Measurements from ENCODE around the gene TRERF1.

The TRERF1 gene, protein sequence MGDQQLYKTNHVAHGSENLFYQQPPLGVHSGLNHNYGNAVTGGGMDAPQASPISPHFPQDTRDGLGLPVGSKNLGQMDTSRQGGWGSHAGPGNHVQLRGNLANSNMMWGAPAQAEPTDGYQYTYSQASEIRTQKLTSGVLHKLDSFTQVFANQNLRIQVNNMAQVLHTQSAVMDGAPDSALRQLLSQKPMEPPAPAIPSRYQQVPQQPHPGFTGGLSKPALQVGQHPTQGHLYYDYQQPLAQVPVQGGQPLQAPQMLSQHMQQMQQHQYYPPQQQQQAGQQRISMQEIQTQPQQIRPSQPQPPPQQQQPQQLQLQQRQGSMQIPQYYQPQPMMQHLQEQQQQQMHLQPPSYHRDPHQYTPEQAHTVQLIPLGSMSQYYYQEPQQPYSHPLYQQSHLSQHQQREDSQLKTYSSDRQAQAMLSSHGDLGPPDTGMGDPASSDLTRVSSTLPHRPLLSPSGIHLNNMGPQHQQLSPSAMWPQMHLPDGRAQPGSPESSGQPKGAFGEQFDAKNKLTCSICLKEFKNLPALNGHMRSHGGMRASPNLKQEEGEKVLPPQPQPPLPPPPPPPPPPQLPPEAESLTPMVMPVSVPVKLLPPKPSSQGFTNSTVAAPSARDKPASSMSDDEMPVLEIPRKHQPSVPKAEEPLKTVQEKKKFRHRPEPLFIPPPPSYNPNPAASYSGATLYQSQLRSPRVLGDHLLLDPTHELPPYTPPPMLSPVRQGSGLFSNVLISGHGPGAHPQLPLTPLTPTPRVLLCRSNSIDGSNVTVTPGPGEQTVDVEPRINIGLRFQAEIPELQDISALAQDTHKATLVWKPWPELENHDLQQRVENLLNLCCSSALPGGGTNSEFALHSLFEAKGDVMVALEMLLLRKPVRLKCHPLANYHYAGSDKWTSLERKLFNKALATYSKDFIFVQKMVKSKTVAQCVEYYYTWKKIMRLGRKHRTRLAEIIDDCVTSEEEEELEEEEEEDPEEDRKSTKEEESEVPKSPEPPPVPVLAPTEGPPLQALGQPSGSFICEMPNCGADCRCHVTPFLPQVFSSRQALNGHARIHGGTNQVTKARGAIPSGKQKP (N-terminal part only)

DNA sequence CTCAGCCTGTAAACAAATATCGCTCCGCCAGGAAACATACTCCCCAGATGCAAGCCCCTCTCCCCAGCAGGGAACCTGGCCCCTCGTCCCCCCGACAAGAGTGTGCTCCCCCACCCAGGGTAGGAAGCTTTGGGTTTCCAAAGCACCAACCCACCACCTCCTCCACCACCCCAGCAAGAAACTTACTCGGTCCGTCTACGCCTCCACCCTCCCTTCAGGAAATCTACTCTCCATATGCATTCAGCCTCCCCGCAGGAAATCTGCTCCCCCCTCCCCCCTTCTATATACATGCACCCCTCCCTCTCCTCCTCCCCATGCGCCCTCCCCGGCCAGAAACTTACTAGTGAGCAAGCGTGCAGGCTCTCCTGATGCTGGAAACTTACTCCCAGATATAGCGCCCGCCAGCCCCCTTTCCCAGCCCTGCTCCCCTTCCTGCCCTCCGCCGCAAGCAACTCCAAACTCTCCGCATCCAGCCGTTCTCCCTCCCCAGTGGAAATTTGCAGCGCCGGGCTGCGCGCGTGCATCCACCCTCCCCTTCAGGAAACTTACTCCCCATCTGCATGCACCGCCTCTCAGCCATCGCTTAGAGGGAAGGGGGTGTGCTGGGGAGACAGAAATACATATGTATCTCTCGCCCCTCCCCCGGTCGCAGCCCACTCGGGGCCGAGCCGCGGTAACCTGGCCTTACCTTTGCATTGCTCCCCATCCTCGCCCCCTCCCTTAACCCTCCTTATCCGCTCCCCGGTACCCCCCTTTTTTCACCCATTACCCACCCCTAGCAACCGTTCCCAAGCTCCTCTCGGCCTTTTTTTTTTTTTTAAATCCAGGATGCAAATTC is at the start of gene TRERF1:
TRERF1 (minus strand) TSS at position 594 of the 838 bp plus-strand sequence. CDS start 182,336 bp downstream, outside the sequence.
- peak; percentile 81 for DNase-seq (ENCODE audit: low spot score)
- TF ChIP-seq, protein P1, sequence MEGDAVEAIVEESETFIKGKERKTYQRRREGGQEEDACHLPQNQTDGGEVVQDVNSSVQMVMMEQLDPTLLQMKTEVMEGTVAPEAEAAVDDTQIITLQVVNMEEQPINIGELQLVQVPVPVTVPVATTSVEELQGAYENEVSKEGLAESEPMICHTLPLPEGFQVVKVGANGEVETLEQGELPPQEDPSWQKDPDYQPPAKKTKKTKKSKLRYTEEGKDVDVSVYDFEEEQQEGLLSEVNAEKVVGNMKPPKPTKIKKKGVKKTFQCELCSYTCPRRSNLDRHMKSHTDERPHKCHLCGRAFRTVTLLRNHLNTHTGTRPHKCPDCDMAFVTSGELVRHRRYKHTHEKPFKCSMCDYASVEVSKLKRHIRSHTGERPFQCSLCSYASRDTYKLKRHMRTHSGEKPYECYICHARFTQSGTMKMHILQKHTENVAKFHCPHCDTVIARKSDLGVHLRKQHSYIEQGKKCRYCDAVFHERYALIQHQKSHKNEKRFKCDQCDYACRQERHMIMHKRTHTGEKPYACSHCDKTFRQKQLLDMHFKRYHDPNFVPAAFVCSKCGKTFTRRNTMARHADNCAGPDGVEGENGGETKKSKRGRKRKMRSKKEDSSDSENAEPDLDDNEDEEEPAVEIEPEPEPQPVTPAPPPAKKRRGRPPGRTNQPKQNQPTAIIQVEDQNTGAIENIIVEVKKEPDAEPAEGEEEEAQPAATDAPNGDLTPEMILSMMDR (IDR thresholded peaks at IDR 0.05; ENCODE audit: borderline replicate concordance, control extremely low read depth, extremely low read depth, insufficient read depth, missing control alignments) = no peak
- in situ Hi-C loops (cut with MboI; ENCODE audit: low sequenced_read_pairs, unreplicated experiment) = no loop called here

DNA sequence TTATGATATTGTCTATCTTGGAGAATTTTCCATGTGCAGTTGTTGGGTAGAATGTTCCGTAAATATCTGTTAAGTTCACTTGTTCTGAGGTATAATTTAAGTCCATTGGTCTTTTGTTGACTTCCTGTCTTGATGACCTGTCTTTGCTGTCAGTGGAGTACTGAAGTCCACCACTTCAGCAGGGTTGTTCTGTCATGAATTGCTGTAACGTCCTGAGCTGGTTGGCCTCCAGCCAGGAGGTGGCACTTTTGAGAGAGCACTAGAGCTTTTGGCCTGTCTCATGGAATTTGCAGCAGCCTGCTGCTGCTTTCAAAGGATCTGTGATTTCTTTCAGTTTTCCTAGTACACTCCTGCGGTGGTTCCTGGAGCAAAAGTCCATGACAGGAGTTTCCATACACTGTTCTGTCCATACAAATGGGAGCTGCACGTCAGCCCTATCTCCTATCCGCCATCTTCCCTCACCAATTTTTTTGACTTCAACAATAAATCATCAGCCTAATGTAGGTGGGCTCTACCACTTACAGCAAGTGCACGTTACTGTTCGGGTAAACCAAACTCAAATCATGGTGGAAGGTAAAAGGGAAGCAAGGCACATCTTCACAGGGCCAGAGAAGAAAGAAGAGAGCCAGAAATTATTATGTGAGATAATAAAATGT is 46.9 kb upstream of the TRERF1 start:
- DNase-seq (ENCODE audit: low spot score) = no peak
- TF ChIP-seq, protein P1 (IDR thresholded peaks at IDR 0.05; ENCODE audit: borderline replicate concordance, control extremely low read depth, extremely low read depth, insufficient read depth, missing control alignments) = no peak
- in situ Hi-C loops (cut with MboI; ENCODE audit: low sequenced_read_pairs, unreplicated experiment) = no loop called here

DNA sequence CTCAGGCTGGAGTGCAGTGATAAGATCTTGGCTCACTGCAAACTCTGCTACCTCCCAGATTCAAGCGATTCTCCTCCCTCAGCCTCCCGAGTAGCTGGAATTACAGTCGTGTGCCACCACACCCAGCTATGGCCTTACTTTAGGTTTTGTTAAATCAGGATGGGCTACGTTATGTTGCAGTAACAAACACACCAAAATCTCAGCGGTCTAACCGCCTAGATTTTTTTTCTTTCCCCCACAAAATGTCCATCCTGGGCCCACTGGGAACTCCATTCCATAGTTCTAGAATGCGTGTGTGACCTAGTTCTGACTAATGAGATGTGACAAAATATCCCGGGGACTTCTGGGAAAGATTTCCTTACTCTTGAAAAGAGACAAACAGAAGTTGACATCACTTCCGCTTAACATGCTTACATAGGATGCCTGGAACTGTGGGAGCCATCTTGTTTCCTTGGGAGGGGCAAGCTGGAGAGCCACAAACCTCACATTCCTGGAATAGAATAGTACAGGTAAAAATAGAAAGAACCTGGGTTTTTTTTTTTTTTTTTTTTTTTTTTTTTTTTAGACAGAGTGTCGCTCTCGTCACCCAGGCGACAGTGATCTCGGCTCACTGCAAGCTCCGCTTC is 42.3 kb upstream of the TRERF1 start:
- TF ChIP-seq, protein P1 (IDR thresholded peaks at IDR 0.05; ENCODE audit: borderline replicate concordance, control extremely low read depth, extremely low read depth, insufficient read depth, missing control alignments) = no peak
- in situ Hi-C loops (cut with MboI; ENCODE audit: low sequenced_read_pairs, unreplicated experiment) = no loop called here
- no peak for DNase-seq (ENCODE audit: low spot score)

DNA sequence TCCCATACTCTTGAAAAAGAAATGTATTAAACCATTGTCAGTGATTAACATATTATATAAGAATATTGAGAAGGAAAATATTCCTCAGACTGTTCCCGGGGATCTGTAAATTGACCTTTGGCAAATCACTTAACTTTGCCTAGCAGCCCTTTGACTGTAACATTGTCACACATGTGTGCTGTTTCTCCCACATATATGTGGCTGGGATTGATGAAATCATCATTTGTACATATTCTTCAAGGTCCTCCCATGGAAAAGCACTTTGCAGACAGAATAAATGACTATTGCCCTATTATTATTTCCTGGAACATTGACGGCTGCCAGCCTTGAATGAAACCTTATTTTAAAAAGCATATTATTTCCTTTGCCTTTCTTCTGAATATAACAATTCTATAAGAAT is 36.4 kb upstream of the TRERF1 start:
- in situ Hi-C loops (cut with MboI; ENCODE audit: low sequenced_read_pairs, unreplicated experiment) = no loop called here
- TF ChIP-seq, protein P1 (IDR thresholded peaks at IDR 0.05; ENCODE audit: borderline replicate concordance, control extremely low read depth, extremely low read depth, insufficient read depth, missing control alignments) = no peak

DNA sequence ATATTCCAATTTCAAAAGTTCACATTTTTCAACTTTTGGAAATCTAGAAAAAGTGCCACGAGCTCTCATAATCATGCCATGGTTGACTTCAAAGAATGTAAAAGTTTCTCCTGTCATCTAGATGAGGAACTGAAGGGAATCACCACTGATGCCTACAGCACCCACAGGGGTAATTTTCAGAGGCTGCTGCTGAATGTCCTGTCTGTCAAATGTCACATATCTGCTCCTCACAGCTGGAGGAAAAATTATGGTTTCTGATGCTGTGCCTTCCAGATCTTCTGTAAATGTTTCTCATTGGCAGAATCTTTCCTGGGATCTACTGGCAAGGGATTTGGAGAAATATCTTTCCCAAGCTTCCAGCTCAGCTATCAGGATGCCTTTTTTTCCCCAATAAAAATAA is 32.5 kb upstream of the TRERF1 start:
- in situ Hi-C loops (cut with MboI; ENCODE audit: low sequenced_read_pairs, unreplicated experiment) = no loop called here
- TF ChIP-seq, protein P1 (IDR thresholded peaks at IDR 0.05; ENCODE audit: borderline replicate concordance, control extremely low read depth, extremely low read depth, insufficient read depth, missing control alignments) = no peak
- no peak for DNase-seq (ENCODE audit: low spot score)

More for the DNA sequence above, 36.4 kb upstream of the TRERF1 start:
- DNase-seq (ENCODE audit: low spot score) = no peak

Measured in GM13976 (cell line).